Erythroblast (primary cell): ENCODE data around the gene RGS17.

Experiments used
- DNase-seq, 2 experiments: peaks; one replicate each; lab custom pipeline; 2025; lab: John Stamatoyannopoulos, UW
- GATA1 ChIP-seq: IDR thresholded peaks from 2 replicates; pipeline ENCODE4 v1.6.1; 2011; ENCODE audit warnings: low read depth, mild to moderate bottlenecking, control low read depth, low read length, moderate library complexity
- POLR2A ChIP-seq: IDR thresholded peaks from 2 replicates; pipeline ENCODE4 v1.6.1; 2011; ENCODE audit warnings: mild to moderate bottlenecking, low read length

The RGS17 gene

GRCh38 chr6:153131037-153131981 lies at the start of gene RGS17:
TSS of gene RGS17 (minus strand) at chr6:153131282. CDS start at chr6:153044018, 87,264 bp downstream.
- peak; percentile 62 to 75 for DNase-seq
- TF ChIP-seq POLR2A, result no peak
- TF ChIP-seq GATA1, result no peak

GRCh38 chr6:153172815-153173214 lies 41.7 kb upstream of the RGS17 start:
- no peak for DNase-seq
- no peak for TF ChIP-seq GATA1
- no peak for TF ChIP-seq POLR2A

GRCh38 chr6:153170511-153170910 lies 39.4 kb upstream of the RGS17 start:
- TF ChIP-seq POLR2A (no peak), GATA1 (no peak)
- peak in 1 of 2 experiments; percentile 15 for DNase-seq

- DNase-seq, result no peak
- TF ChIP-seq POLR2A (no peak), GATA1 (no peak)
Measured at GRCh38 chr6:153167907-153168306, 36.8 kb upstream of the RGS17 start.

DNA sequence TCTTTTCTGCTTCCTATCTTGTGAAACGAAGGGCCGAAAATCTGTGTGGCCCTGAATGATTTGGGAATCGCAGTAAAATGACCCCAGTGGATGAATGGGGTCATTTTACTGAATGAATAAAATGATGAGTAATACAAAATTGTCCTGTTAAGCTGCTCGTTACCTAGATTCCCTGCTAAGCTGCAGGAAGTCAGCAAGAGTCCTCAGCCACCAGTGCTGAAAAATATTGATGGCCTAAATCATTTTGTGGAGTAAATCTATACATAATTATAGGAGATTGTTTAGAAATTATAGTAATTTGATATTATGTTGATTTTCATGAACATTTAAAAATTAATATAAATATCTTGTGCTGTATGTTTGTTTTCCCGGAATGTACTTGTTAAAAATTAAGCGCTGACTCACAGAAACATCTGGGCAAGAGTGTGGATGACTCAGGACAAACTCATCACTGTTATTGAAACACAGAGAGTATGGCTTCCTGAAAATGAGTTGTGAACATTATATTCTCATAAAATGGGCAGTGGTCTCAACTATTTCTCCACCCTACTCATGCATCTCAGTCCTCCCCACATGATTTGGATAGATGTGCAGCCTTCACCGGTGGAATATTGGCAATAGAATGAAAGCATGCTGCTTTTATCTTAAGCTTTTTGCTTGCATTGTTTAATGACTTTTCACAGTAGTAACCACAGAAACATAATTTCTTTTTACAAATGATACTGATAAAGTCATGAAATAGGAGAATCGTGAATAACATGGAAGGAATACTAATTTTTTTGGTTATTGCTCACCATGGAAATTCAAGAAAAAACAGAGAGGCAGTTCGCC lies 36.2 kb upstream of the RGS17 start:
- peak; percentile 26 to 62 for DNase-seq
- TF ChIP-seq GATA1, result no peak
- no peak for TF ChIP-seq POLR2A

- no peak for TF ChIP-seq GATA1
- no peak for TF ChIP-seq POLR2A
Measured at GRCh38 chr6:153162646-153163045, 31.6 kb upstream of the RGS17 start.

GRCh38 chr6:153162172-153162571 lies 31.1 kb upstream of the RGS17 start:
- DNase-seq, result peak in 1 of 2 experiments; percentile 38

More at GRCh38 chr6:153162646-153163045, 31.6 kb upstream of the RGS17 start:
- peak; percentile 73 to 74 for DNase-seq

GRCh38 chr6:153160221-153160620 lies 29.1 kb upstream of the RGS17 start:
- no peak for DNase-seq
- no peak for TF ChIP-seq POLR2A

More at GRCh38 chr6:153162172-153162571, 31.1 kb upstream of the RGS17 start:
- TF ChIP-seq POLR2A, result no peak
- no peak for TF ChIP-seq GATA1

DNA sequence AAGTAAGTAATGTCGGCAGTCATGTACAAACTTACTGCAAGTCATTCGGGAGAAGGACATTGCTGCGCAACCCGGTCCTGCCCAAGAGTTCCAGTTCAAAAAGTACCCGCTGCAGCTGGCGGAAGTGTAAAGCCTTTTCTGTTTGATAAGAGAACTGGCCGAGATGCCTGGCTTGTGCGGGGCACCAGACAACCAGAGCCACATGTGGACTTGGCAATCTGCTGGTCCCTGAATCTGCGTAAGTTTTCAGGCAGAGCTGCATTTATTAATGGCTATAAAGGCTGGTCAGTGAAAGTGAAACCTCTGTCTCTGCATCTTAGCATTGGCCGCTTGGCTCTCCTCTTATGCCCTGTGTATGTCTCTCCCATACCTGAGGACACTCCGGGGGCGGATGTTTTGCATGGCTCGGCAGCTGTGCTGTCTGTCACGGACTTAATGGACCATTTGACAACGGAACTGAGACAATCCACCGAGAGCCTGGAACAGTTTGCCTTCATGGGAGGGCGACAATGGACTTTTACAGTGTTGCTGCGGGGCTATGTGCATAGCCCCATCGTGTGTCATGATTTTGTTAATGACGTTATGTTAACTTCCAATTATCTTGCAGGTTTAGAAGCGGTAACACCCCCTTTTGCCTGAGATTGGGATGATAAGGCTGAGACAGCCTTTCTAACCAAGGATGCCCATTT lies 19.8 kb upstream of the RGS17 start:
- TF ChIP-seq POLR2A (no peak), GATA1 (no peak)
- DNase-seq, result no peak

- no peak for DNase-seq
Measured at GRCh38 chr6:153150371-153150751, 19.3 kb upstream of the RGS17 start.

GRCh38 chr6:153149891-153150290 lies 18.8 kb upstream of the RGS17 start:
- TF ChIP-seq GATA1, result no peak
- no peak for TF ChIP-seq POLR2A
- no peak for DNase-seq

More at GRCh38 chr6:153150371-153150751, 19.3 kb upstream of the RGS17 start:
- TF ChIP-seq GATA1, result no peak
- TF ChIP-seq POLR2A, result no peak

GRCh38 chr6:153146413-153146812 lies 15.3 kb upstream of the RGS17 start:
- DNase-seq, result no peak
- no peak for TF ChIP-seq POLR2A
- TF ChIP-seq GATA1, result no peak

DNA sequence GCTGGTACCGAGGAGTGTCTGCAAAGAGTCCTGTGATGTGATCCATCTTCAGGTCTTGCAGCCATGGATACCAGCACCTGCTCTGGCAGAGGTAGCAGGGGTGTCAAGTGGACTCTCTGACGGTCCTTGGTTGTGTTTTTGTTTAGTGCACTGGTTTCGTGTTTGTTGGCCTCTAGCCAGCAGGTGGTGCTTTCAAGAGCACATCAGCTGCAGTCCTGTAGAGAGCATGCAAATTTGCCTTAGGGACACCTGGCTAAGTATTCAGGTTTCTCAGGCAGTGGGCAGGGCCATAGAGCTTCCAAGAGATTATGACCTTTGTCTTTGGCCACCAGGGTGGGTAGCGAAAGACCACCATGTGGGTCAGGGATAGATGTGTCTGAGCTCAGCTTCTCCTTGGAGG lies 14.5 kb upstream of the RGS17 start:
- TF ChIP-seq POLR2A (no peak), GATA1 (no peak)
- no peak for DNase-seq
